ENCODE measurements around the gene MEGF11.

DNA sequence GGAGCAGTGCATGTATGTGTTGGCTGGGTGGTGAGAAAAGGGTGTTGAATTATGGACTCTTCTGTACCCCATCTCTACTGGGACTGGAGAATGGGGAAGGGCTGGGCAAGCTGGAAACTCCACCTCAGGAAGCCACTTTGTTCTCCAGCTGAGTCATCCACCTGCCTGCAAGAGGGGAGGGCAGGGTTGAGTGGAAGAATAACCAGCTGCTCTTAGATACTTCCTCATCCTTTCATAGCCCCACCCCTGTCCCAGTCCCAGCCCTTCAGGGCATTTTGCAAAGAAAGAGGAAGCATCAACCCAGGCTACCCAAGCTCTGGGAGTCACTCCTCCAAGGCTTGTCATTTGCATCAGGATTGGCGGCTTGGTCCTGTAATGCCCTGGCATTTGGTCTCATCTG, 351.2 kb downstream of the MEGF11 start:
- no peak for TF ChIP-seq POLR2AphosphoS5 (IDR thresholded peaks at IDR 0.05)
- TF ChIP-seq, protein P1, sequence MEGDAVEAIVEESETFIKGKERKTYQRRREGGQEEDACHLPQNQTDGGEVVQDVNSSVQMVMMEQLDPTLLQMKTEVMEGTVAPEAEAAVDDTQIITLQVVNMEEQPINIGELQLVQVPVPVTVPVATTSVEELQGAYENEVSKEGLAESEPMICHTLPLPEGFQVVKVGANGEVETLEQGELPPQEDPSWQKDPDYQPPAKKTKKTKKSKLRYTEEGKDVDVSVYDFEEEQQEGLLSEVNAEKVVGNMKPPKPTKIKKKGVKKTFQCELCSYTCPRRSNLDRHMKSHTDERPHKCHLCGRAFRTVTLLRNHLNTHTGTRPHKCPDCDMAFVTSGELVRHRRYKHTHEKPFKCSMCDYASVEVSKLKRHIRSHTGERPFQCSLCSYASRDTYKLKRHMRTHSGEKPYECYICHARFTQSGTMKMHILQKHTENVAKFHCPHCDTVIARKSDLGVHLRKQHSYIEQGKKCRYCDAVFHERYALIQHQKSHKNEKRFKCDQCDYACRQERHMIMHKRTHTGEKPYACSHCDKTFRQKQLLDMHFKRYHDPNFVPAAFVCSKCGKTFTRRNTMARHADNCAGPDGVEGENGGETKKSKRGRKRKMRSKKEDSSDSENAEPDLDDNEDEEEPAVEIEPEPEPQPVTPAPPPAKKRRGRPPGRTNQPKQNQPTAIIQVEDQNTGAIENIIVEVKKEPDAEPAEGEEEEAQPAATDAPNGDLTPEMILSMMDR (IDR thresholded peaks at IDR 0.05): no peak
